ENCODE measurements around the gene ARHGAP10. TPM values are rescaled to one million over a fixed set of nuclear protein-coding genes. Genes with fewer than 3 reads are reported as not detected.

ARHGAP10 gene
- total RNA-seq, 1 experiment from 2014 or later: 10.3 TPM

Other genes starting within 250 kb of the ARHGAP10 start
- gene TMEM184C, start 114.7 kb upstream of the ARHGAP10 start, total RNA-seq (2014; rRNA removed; shearing (Covaris generic)): 37.9 and 41.9 TPM in 2 replicates
- 8.3 and 10.5 TPM in 2 replicates for gene PRMT9, start 47.9 kb upstream of the ARHGAP10 start, total RNA-seq (2014; rRNA removed; shearing (Covaris generic))